Putamen (tissue), 1 donor: ENCODE data around the gene UACA.
"Not testable (repeated sequence)": the region's sequence is repeated elsewhere in the genome, so short reads cannot be mapped to it uniquely, and the experiment has no call there.

ENCODE experiments used
- DNase-seq: peaks from one replicate; pipeline ENCODE4 v3.0.0-alpha.2; 2016; ENCODE audit warnings: low spot score

The UACA gene

GRCh38 chr15:70625011-70625410 is 138.3 kb downstream of the UACA start:
- no peak for DNase-seq

- no peak for DNase-seq
Observed at GRCh38 chr15:70618929-70619328, 144.4 kb downstream of the UACA start.

- DNase-seq = no peak
Observed at GRCh38 chr15:70617911-70618287, 145.5 kb downstream of the UACA start.

GRCh38 chr15:70617076-70617910 is 146.1 kb downstream of the UACA start:
- DNase-seq = no peak

- DNase-seq = not testable (repeated sequence)
Observed at GRCh38 chr15:70616311-70616756, 147.0 kb downstream of the UACA start.

- no peak for DNase-seq
Observed at GRCh38 chr15:70615435-70616310, 147.7 kb downstream of the UACA start.

GRCh38 chr15:70614221-70614620 is 149.1 kb downstream of the UACA start:
- no peak for DNase-seq

- DNase-seq = no peak
Observed at GRCh38 chr15:70613271-70613670, 150.1 kb downstream of the UACA start.

GRCh38 chr15:70611286-70611685 is 152.1 kb downstream of the UACA start:
- DNase-seq = no peak

GRCh38 chr15:70610541-70610940 is 152.8 kb downstream of the UACA start:
- no peak for DNase-seq

- no peak for DNase-seq
Observed at GRCh38 chr15:70609889-70610288, 153.5 kb downstream of the UACA start.

GRCh38 chr15:70608144-70608543 is 155.2 kb downstream of the UACA start:
- peak; percentile 13 for DNase-seq

- DNase-seq = peak; percentile 78
Observed at GRCh38 chr15:70605606-70606410, 157.6 kb downstream of the UACA start.

GRCh38 chr15:70604666-70605315 is 158.6 kb downstream of the UACA start:
- no peak for DNase-seq
